K562 (cell line): ENCODE measurements around the gene NUDT12. TPM values are rescaled to one million over a fixed set of nuclear protein-coding genes. Genes with fewer than 3 reads are reported as not detected.

ENCODE experiments used
- ATAC-seq: fragments of 200-7000 bp; cut with Tn5 transposase; 3 replicates; pipeline ENCODE4 v1.9.1; 2020; ENCODE audit warnings: moderate library complexity
- BruUV-seq: library from RNA; stranded (reverse); fragments of 400-500 nt; replicated peaks from 2 replicates; lab custom pipeline; 2021; lab: Mats Ljungman, UMichigan
- CTCF ChIA-PET: fragments of 300-600 bp; formaldehyde crosslinking; extraction: SDS; loops from one replicate; lab custom pipeline; 2021; ENCODE audit warnings: low intra/inter-chr PET ratio; lab: Yijun Ruan, JAX
- POLR2A ChIA-PET: fragments of 300-600, 350-650 bp; sonication (Branson Sonifier 250); formaldehyde crosslinking; extraction: SDS; loops from one replicate; lab custom pipeline; 2021; ENCODE audit warnings: antibody characterized with exemption, inconsistent platforms; lab: Yijun Ruan, JAX
- DNase-seq, 4 experiments: peaks; one replicate each; pipeline versions ENCODE4 v3.0.0 to v3.0.0-alpha.2; 2011 to 2018; ENCODE audit warnings: low spot score in 3 of 4, mixed read lengths in 3 of 4; ENCODE audit errors: extremely low read depth in 1 of 4
- FAIRE-seq: peaks from 2 replicates; lab custom pipeline; 2011; peaks lifted over from hg19 to GRCh38; lab: Jason Lieb, UNC
- H2AFZ ChIP-seq: 2 replicates; pipeline ENCODE4 v1.6.0; 2011; ENCODE audit warnings: low read depth, low read length, control low read depth, inconsistent platforms
- H3K27ac ChIP-seq: fragments of 200-600 bp; 3 replicates; pipeline ENCODE4 v1.8.0; 2011; ENCODE audit warnings: low read depth, mild to moderate bottlenecking, control low read depth, inconsistent platforms, low read length, moderate library complexity, mixed read lengths; ENCODE audit errors: extremely low read depth
- H3K27me3 ChIP-seq, 2 experiments: fragments of 300-600 bp in 1 of 2; 2 replicates in 1 of 2; 3 replicates in 1 of 2; pipeline versions ENCODE4 v1.6.0 to v1.8.0; 2011; ENCODE audit warnings: inconsistent platforms in 2 of 2, low read length in 2 of 2, mild to moderate bottlenecking in 1 of 2, mixed read lengths in 1 of 2, moderate library complexity in 1 of 2; ENCODE audit not compliant: control insufficient read depth in 2 of 2, insufficient read depth in 2 of 2
- H3K36me3 ChIP-seq: fragments of 300-600 bp; 3 replicates; pipeline ENCODE4 v1.8.0; 2011; ENCODE audit warnings: mild to moderate bottlenecking, low read length, inconsistent platforms; ENCODE audit not compliant: control insufficient read depth, insufficient read depth
- H3K4me1 ChIP-seq, 2 experiments: fragments of 200-600 bp in 1 of 2; replicated peaks in 1 of 2; 2 replicates in 1 of 2; 3 replicates in 1 of 2; pipeline versions ENCODE4 v1.5.1 to v1.8.0; 2011; ENCODE audit warnings: inconsistent platforms in 2 of 2, low read length in 2 of 2, mild to moderate bottlenecking in 1 of 2, mixed read lengths in 1 of 2, moderate library complexity in 1 of 2; ENCODE audit not compliant: control insufficient read depth in 2 of 2, insufficient read depth in 2 of 2
- H3K4me2 ChIP-seq: 2 replicates; pipeline ENCODE4 v1.6.1; 2011; ENCODE audit warnings: low read length, control low read depth, inconsistent platforms, mixed read lengths; ENCODE audit not compliant: insufficient read depth
- H3K4me3 ChIP-seq: fragments of 200-600 bp; sonication (generic), shearing (Covaris generic); 2 replicates; pipeline ENCODE4 v1.5.1; 2016; ENCODE audit warnings: control low read depth, inconsistent platforms
- H3K79me2 ChIP-seq: fragments of 200-600 bp; 3 replicates; pipeline ENCODE4 v1.8.0; 2011; ENCODE audit warnings: low read length, inconsistent platforms; ENCODE audit not compliant: control insufficient read depth, insufficient read depth
- H3K9ac ChIP-seq, 2 experiments: 2 replicates each; pipeline versions ENCODE4 v1.6.0 to v1.6.1; 2011; ENCODE audit warnings: low read depth in 2 of 2, low read length in 2 of 2, control low read depth in 1 of 2, inconsistent platforms in 1 of 2, mild to moderate bottlenecking in 1 of 2, mixed read lengths in 1 of 2; ENCODE audit not compliant: insufficient read depth in 1 of 2
- H3K9me1 ChIP-seq: one replicate; pipeline ENCODE4 v1.6.0; 2011; ENCODE audit warnings: inconsistent platforms, mild to moderate bottlenecking, low read length, moderate library complexity; ENCODE audit not compliant: control insufficient read depth, insufficient read depth
- H3K9me3 ChIP-seq: replicated peaks from 2 replicates; pipeline ENCODE4 v1.5.1; 2011; ENCODE audit warnings: low read depth, low read length, inconsistent platforms; ENCODE audit not compliant: control insufficient read depth, insufficient read depth
- H4K20me1 ChIP-seq: replicated peaks from 2 replicates; pipeline ENCODE4 v1.6.1; 2011; ENCODE audit warnings: low read length, inconsistent platforms, mixed read lengths; ENCODE audit not compliant: control insufficient read depth, insufficient read depth
- CCNT2 ChIP-seq: IDR thresholded peaks from 2 replicates; pipeline ENCODE4 v1.6.1; 2011; ENCODE audit warnings: borderline replicate concordance, low read depth, mild to moderate bottlenecking, moderate library complexity, mixed read lengths, low read length; ENCODE audit not compliant: insufficient read length; ENCODE audit errors: extremely low read depth
- GTF2E2 ChIP-seq: fragments of 200-800 bp; sonication (Bioruptor generic); IDR thresholded peaks from 2 replicates; pipeline ENCODE4 v1.6.1; 2016; ENCODE audit warnings: missing genetic modification characterization, missing compliant biosample characterization
- HEY1 ChIP-seq: fragments of 250-450 bp; sonication (Bioruptor Pico); IDR thresholded peaks from 2 replicates; pipeline ENCODE4 v1.5.0; 2020; ENCODE audit warnings: mild to moderate bottlenecking, moderate library complexity, borderline replicate concordance
- SLC30A9 ChIP-seq: fragments of 250-450 bp; sonication (Bioruptor Pico); IDR thresholded peaks from 2 replicates; pipeline ENCODE4 v1.8.0; 2022; ENCODE audit warnings: mild to moderate bottlenecking, moderate library complexity
- WGBS: fragments of 100-300 bp; shearing (Covaris generic); methylation state at CpG from one replicate; pipeline ENCODE4 v1.1.6; 2016; ENCODE audit warnings: low coverage, mixed read lengths; ENCODE audit not compliant: insufficient coverage; ENCODE audit errors: missing lambda C conversion rate; 5-methylcytosine and 5-hydroxymethylcytosine counted together
- in situ Hi-C: fragments of 300-500 bp; cut with MboI; formaldehyde crosslinking; loops from 4 replicates; pipeline ENCODE4 v1.15.0; 2018; ENCODE audit warnings: inconsistent platforms, mixed read lengths
- intact Hi-C: fragments of 100-400 bp; cut with micrococcal nuclease; formaldehyde crosslinking; loops from 2 replicates; pipeline ENCODE4 v1.14.2; 2022
- polyA plus RNA-seq, 8 experiments: library from polyadenylated mRNA; depleted of rRNA in 4 of 8; stranded (reverse) in 5 of 8; unstranded in 3 of 8; fragments of >200 nt; fragmentation: Nextera tagmentation in 2 of 8; fragmentation: Illumina TruSeq in 1 of 8; extraction: Ambion mirVana in 2 of 8; extraction: Trizol in 1 of 8; gene quantifications; 2 replicates each; pipeline versions ENCODE4 v1.2.1 to v1.2.3, GENCODE V29; 2011 to 2014; ENCODE audit warnings: inconsistent platforms in 1 of 8, missing spikeins in 1 of 8
- total RNA-seq, 7 experiments: library from RNA; depleted of rRNA in 6 of 7; stranded (reverse); fragments of >200 nt in 6 of 7; fragmentation: Illumina TruSeq in 2 of 7; extraction: Trizol in 2 of 7; gene quantifications; 2 replicates each; pipeline versions ENCODE4 v1.2.1 to v1.2.3, GENCODE V29; 2011 to 2021; ENCODE audit warnings: low replicate concordance in 1 of 7
- TF ChIP-seq, protein P1 (sequence below), 2 experiments: IDR thresholded peaks; 2 replicates each; pipeline ENCODE4 v1.6.1; 2011; ENCODE audit warnings: borderline replicate concordance in 1 of 2, control low read depth in 1 of 2, low read depth in 1 of 2, low read length in 1 of 2, mild to moderate bottlenecking in 1 of 2, mixed read lengths in 1 of 2, moderate library complexity in 1 of 2; ENCODE audit not compliant: insufficient read depth in 1 of 2, insufficient read length in 1 of 2, poor library complexity in 1 of 2, severe bottlenecking in 1 of 2; ENCODE audit errors: extremely low read depth in 1 of 2

Gene NUDT12
- total and polyA plus RNA-seq, 9 of the 15 experiments (the other 6 are each of a cell fraction or from before 2014, with no cell fraction given) = 10.9 to 27.2 (median 18.5) TPM

DNA sequence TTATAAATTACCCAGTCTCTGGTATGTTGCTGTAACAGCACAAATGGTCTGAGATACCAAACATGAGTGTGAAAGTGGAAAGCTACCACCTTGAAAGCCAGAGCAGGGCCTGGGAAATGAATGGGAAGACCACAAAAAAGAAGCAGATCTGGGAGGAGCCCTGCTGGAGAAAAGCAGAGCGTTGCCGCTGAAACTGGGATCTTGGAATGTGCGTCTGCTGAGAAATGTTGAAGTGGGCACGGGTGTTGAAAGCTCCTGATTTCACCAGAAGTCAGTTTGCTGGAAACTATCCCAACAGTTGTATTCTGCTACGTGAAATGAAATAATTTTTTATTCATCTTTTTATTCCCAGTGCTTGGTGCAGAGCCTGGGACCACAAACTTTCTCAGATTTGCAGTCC is 40.0 kb downstream of the NUDT12 start:
- DNase-seq (no peak), ATAC-seq (no peak), FAIRE-seq (no peak)
- Histone ChIP-seq H3K9me1 (no peaks in the 10 kb centered on the region), H3K9me3 (no peaks in the 10 kb centered on the region), H3K4me1 (peaks cover 0 to 2% of the 10 kb centered on the region in 2 experiments; a peak in 2 of 5 replicates), H4K20me1 (no peaks in the 10 kb centered on the region), H3K36me3 (no peaks in the 10 kb centered on the region), H3K4me3 (no peak overlapping the region), H2AFZ (peak overlapping the region; percentile 44; the same call in 1 of the 2 replicates), H3K79me2 (no peaks in the 10 kb centered on the region), H3K27ac (no peak overlapping the region), H3K9ac (no peak overlapping the region), H3K4me2 (no peak overlapping the region), H3K27me3 (no peaks in the 10 kb centered on the region)
- TF ChIP-seq HEY1 (CRISPR knock-in tag) (no peak), CCNT2 (no peak), GTF2E2 (tag) (no peak), SLC30A9 (CRISPR knock-in tag) (no peak)
- TF ChIP-seq, protein P1, sequence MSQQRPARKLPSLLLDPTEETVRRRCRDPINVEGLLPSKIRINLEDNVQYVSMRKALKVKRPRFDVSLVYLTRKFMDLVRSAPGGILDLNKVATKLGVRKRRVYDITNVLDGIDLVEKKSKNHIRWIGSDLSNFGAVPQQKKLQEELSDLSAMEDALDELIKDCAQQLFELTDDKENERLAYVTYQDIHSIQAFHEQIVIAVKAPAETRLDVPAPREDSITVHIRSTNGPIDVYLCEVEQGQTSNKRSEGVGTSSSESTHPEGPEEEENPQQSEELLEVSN (IDR thresholded peaks at IDR 0.05; ENCODE audit: borderline replicate concordance in 1 of 2, extremely low read depth in 1 of 2, insufficient read depth in 1 of 2, insufficient read length in 1 of 2, low read depth in 1 of 2, low read length in 1 of 2, poor library complexity in 1 of 2, severe bottlenecking in 1 of 2) = no peak
- intact Hi-C loops (no loop called here), in situ Hi-C loops (no loop called here)
- ChIA-PET POLR2A (interaction anchor here (0.6 kb wide), 1 partner anchor 36 kb away, joined by 4 read pairs; no protein-coding TSS in a partner anchor), CTCF (no interaction called here)
- no TSS peak for BruUV-seq
- 12% methylated on average over 5 of the region's 5 CpGs for WGBS
